Right lobe of liver (tissue), 6 donors: ENCODE data around the gene DPYSL3. TPM values are rescaled to one million over a fixed set of nuclear protein-coding genes. Genes with fewer than 3 reads are reported as not detected.

Source experiments
- ATAC-seq, 4 donors: fragments of 200-7000 bp; cut with Tn5 transposase; one replicate each; pipeline ENCODE4 v1.9.1; 2020; ENCODE audit warnings: mild to moderate bottlenecking in 4 of 4, moderate library complexity in 4 of 4
- DNase-seq, 3 donors: peaks; one replicate each; pipeline ENCODE4 v3.0.0-alpha.2; 2020
- H3K27ac ChIP-seq, 3 donors: fragments of 200-600 bp; one replicate each; pipeline ENCODE4 v1.8.0; 2022
- H3K27me3 ChIP-seq, 2 donors: fragments of 200-600 bp; one replicate each; pipeline ENCODE4 v1.8.0; 2022
- H3K36me3 ChIP-seq, 4 donors: fragments of 200-600 bp; sonication (generic) in 1 of 4; one replicate each; pipeline versions ENCODE4 v1.5.1 to v1.8.0; 2017 to 2022; ENCODE audit warnings: control low read depth in 1 of 4
- H3K4me1 ChIP-seq, 4 donors: fragments of 200-600 bp; sonication (generic) in 1 of 4; one replicate each; pipeline versions ENCODE4 v1.5.1 to v1.8.0; 2017 to 2022; ENCODE audit warnings: control low read depth in 1 of 4
- H3K4me3 ChIP-seq, 3 donors: fragments of 200-600 bp; one replicate each; pipeline ENCODE4 v1.8.0; 2022
- H3K9me3 ChIP-seq, 4 donors: fragments of 200-600 bp; sonication (generic) in 1 of 4; one replicate each; pipeline versions ENCODE4 v1.5.1 to v1.8.0; 2017 to 2022; ENCODE audit warnings: control low read depth in 1 of 4
- POLR2A ChIP-seq: fragments of 450-650 bp; IDR thresholded peaks from one replicate; pipeline ENCODE4 v1.6.1; 2017; ENCODE audit warnings: antibody characterized with exemption, mild to moderate bottlenecking
- WGBS: methylation state at CpG from one replicate; pipeline ENCODE4 v1.1.6; 2018; ENCODE audit warnings: low coverage, low lambda C conversion rate; ENCODE audit not compliant: insufficient coverage; ENCODE audit errors: missing lambda C conversion rate; 5-methylcytosine and 5-hydroxymethylcytosine counted together
- intact Hi-C, 2 donors: fragments of 100-400 bp; cut with DNase I; formaldehyde crosslinking; loops; one replicate each; pipeline versions ENCODE4 v1.11.2 to v1.14.1; 2022
- total RNA-seq, 6 experiments: library from RNA; depleted of rRNA in 2 of 6; stranded (reverse); fragments of >200 nt in 2 of 6; fragmentation: NEBNext Ultra II Directional in 3 of 6; extraction: Animal tissue kit (Norgen Biotek cat#: 25700) in 3 of 6; gene quantifications; one replicate each; pipeline versions ENCODE4 v1.1.0 to v1.2.4, GENCODE V29; 2016 to 2023
- TF ChIP-seq, protein P1 (sequence below), 4 donors: fragments of 200-600 bp in 3 of 4; fragments of 450-650 bp in 1 of 4; IDR thresholded peaks; one replicate each; pipeline versions ENCODE4 v1.5.1 to v1.8.0; 2016 to 2022; ENCODE audit warnings: antibody characterized with exemption in 4 of 4, mild to moderate bottlenecking in 2 of 4
- donor health status: DM: no; HTN: yes; CAD: no.
- donor health status: DM: no; HTN: no; CAD: no.
- donor health status: DM: no; HTN: no; CAD: no.
- donor health status: DM: no; HTN: yes; CAD: no.
- donor health status: DM: no; HTN: yes; CAD: no.

Gene DPYSL3
- total RNA-seq, 6 experiments from 2014 or later: 1.4 to 3.8 (median 2.3) TPM

DNA sequence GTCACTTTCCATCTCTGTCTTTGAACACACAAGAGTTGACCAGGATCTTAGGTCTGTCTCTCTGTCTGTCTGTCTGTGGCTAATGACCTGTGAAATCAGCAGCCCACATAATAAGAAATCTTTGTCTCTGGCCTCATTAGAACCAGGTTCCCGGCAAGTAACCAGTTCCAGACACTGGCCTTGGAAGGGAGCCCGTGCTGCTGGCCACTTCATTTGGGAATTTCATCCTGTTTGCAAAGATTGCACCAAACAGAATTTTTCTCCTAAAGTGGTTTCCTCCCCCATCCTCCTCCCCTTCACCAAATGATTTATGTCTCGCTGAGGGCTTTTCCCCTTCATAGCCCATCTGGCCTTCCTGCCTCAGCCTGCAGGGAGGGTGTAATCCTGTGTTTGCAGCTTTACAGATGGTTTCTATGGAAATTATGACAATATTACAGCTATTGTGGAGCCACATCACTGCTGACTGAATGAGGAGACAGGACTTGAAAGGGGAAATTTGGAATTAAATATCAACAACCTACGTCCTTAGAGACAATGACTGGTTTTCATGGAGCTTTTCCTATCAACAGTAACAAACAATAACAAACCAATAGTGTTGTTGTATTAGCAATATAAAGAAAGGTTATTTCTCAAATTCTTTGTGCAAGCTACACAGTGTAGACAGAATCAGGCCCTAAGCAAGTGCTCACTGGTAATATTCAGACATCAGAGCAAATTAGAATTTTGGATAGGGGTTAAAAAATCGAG, 25.7 kb downstream of the DPYSL3 start:
- 16% methylated on average over 4 of the region's 5 CpGs for WGBS
- ATAC-seq (peak in 3 of 4 donors; percentile 55 to 83 (median 73)), DNase-seq (no peak)
- Histone ChIP-seq H3K4me3 (no peak overlapping the region), H3K27ac (peak overlapping the region in 2 of 3 donors; percentile 3 to 8), H3K36me3 (no peaks in the 10 kb centered on the region), H3K9me3 (no peaks in the 10 kb centered on the region), H3K4me1 (peaks cover 0 to 3% (median 0%) of the 10 kb centered on the region in 4 donors), H3K27me3 (no peaks in the 10 kb centered on the region)
- intact Hi-C loops: no loop called here
- TF ChIP-seq, protein P1, sequence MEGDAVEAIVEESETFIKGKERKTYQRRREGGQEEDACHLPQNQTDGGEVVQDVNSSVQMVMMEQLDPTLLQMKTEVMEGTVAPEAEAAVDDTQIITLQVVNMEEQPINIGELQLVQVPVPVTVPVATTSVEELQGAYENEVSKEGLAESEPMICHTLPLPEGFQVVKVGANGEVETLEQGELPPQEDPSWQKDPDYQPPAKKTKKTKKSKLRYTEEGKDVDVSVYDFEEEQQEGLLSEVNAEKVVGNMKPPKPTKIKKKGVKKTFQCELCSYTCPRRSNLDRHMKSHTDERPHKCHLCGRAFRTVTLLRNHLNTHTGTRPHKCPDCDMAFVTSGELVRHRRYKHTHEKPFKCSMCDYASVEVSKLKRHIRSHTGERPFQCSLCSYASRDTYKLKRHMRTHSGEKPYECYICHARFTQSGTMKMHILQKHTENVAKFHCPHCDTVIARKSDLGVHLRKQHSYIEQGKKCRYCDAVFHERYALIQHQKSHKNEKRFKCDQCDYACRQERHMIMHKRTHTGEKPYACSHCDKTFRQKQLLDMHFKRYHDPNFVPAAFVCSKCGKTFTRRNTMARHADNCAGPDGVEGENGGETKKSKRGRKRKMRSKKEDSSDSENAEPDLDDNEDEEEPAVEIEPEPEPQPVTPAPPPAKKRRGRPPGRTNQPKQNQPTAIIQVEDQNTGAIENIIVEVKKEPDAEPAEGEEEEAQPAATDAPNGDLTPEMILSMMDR (IDR thresholded peaks at IDR 0.05): no peak
- TF ChIP-seq POLR2A: no peak

DNA sequence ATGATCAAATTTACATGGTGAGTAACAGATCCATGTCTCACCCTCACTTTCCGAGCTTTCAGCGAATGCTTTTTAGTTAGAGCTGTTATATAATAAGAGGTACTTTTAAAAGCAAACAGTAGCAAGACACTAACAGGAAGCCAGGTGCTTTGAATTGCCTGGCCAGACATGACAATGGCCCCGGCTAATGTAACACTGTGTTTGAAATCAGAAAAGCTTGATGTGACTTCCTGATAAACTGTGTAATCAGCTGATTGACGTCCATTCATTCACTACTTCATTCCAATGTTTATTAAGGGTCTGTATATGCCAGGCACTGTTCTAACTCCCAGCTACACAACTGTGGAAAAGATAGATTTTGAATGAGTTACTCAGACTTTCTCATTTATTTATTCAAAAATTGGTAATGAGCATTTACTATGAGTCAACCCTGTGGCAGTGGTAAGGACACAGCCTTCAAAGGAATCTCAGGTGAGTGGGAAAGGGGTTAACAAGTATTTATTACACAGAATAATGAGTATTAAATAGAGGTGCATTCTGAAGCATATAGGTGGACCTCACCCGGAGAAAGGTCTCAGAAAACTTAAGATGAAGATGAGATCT, 26.6 kb downstream of the DPYSL3 start:
- no peaks in the 10 kb centered on the region for H3K36me3 ChIP-seq
- TF ChIP-seq POLR2A: no peak
- TF ChIP-seq, protein P1 (IDR thresholded peaks at IDR 0.05): no peak
- DNase-seq: no peak
- peaks cover 0 to 3% (median 0%) of the 10 kb centered on the region in 4 donors for H3K4me1 ChIP-seq
- intact Hi-C loops: no loop called here
- no peak overlapping the region for H3K4me3 ChIP-seq
- WGBS: 47% methylated on average over 5 of the region's 5 CpGs
- no peaks in the 10 kb centered on the region for H3K9me3 ChIP-seq
- no peak overlapping the region for H3K27ac ChIP-seq
- H3K27me3 ChIP-seq: no peaks in the 10 kb centered on the region
- ATAC-seq: no peak

DNA sequence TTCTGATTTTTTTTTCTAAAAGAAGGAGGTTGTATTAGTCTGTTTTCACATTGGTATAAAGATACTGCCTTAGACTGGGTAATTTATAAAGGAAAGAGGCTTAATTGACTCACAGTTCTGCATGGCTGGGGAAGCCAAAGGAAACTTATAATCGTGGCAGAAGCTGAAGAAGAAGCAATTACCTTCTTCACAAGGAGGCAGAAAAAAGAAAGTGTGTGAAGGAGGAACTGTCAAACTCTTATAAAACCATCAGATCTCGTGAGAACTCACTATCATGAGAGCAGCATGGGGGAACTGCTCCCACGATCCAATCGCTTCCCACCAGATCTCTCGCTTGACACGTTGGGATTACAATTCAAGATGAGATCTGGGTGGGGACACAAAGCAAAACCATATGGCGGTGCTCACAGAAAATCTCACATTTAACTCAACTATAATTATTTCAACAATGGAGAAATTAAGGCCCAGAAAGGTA, 27.1 kb downstream of the DPYSL3 start:
- Histone ChIP-seq H3K4me3 (no peak overlapping the region), H3K4me1 (peaks cover 0 to 3% (median 0%) of the 10 kb centered on the region in 4 donors), H3K27ac (no peak overlapping the region), H3K9me3 (no peaks in the 10 kb centered on the region), H3K36me3 (no peaks in the 10 kb centered on the region), H3K27me3 (no peaks in the 10 kb centered on the region)
- intact Hi-C loops: no loop called here
- TF ChIP-seq POLR2A: no peak
- TF ChIP-seq, protein P1 (IDR thresholded peaks at IDR 0.05): no peak
- ATAC-seq (no peak), DNase-seq (no peak)
- 56% methylated on average over 7 of the region's 7 CpGs for WGBS

DNA sequence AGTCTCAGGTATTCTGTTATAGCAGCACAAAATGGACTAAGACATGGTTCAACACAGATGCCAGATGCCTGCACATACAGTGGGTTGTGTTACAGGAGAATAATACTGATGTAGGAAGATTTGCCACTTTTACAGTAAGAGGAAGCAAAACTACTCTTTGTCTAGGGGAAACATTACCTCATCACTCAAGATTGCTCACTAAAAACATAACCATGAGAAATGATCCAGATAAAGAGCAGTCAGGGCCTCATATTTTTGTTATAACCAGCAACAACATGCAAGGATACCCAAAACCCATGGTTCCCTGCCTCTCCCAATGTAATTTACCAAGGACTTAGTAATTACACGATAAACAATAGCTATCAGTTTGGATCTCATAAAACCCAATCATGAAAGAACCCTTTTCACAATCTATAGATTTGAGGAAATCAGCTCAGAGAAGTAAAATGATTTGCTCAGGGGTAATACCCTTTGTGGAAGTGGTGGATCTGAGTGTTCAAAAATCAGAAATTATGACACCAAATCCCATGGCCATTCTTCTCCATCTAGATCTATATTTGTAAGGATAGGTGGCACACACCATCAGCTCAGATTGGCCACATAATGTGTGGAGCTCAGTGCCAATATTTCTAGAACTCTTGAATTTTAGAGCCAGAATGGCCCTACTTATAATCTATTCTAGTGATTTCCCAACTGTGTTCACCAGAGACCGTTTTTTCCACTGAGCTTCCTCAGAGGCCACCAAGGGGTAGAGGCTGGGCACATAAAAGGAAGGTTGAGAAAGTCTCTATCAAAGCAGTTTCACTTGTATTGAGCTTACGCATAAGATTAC, 27.8 kb downstream of the DPYSL3 start:
- Histone ChIP-seq H3K9me3 (no peaks in the 10 kb centered on the region), H3K4me3 (no peak overlapping the region), H3K27ac (peak overlapping the region in 1 of 3 donors; percentile 24), H3K4me1 (peaks cover 0 to 3% (median 0%) of the 10 kb centered on the region in 4 donors), H3K27me3 (no peaks in the 10 kb centered on the region), H3K36me3 (no peaks in the 10 kb centered on the region)
- TF ChIP-seq, protein P1 (IDR thresholded peaks at IDR 0.05): no peak
- TF ChIP-seq POLR2A: no peak
- WGBS: 38% methylated on average over 3 of the region's 3 CpGs
- intact Hi-C loops: no loop called here
- no peak for DNase-seq
- ATAC-seq: peak in 1 of 4 donors; percentile 46
